Panc1 (cell line): ENCODE data around the gene ADAMTS4. TPM values are rescaled to one million over a fixed set of nuclear protein-coding genes. Genes with fewer than 3 reads are reported as not detected.

Source experiments
- ATAC-seq: fragments of 200-7000 bp; cut with Tn5 transposase; 2 replicates; pipeline ENCODE4 v1.9.1; 2020; ENCODE audit warnings: mild to moderate bottlenecking, moderate library complexity
- BruUV-seq: library from RNA; stranded (reverse); fragments of 400-500 nt; replicated peaks from 2 replicates; lab custom pipeline; 2021; lab: Mats Ljungman, UMichigan
- CTCF ChIA-PET: fragments of 300-600 bp; sonication (Branson Sonifier 250); formaldehyde crosslinking; loops from one replicate; lab custom pipeline; 2022; ENCODE audit warnings: antibody characterized with exemption; lab: Charles Lee
- POLR2A ChIA-PET: fragments of 300-600 bp; sonication (Branson Sonifier 250); formaldehyde crosslinking; loops from one replicate; lab custom pipeline; 2022; ENCODE audit warnings: antibody characterized with exemption; lab: Charles Lee
- DNase-seq: peaks from one replicate; pipeline ENCODE4 v3.0.0-alpha.2; 2010; ENCODE audit warnings: low read depth, low spot score
- H3K27ac ChIP-seq: 2 replicates; pipeline ENCODE4 v1.5.1; 2011; ENCODE audit warnings: mild to moderate bottlenecking, low read length, inconsistent platforms
- H3K27me3 ChIP-seq: fragments of 200-500 bp; sonication (Bioruptor generic); 2 replicates; pipeline ENCODE4 v1.6.0; 2014; ENCODE audit warnings: low read length, inconsistent platforms; ENCODE audit not compliant: control insufficient read depth, insufficient read depth
- H3K36me3 ChIP-seq: fragments of 200-500 bp; sonication (Bioruptor generic); 2 replicates; pipeline ENCODE4 v1.5.1; 2014; ENCODE audit warnings: inconsistent platforms, mild to moderate bottlenecking, low read length, moderate library complexity; ENCODE audit not compliant: control insufficient read depth, insufficient read depth
- H3K4me1 ChIP-seq: 2 replicates; pipeline ENCODE4 v1.5.1; 2011; ENCODE audit warnings: inconsistent platforms, mild to moderate bottlenecking, low read length, moderate library complexity; ENCODE audit not compliant: control insufficient read depth, insufficient read depth
- H3K4me3 ChIP-seq, 2 experiments: 2 replicates each; pipeline ENCODE4 v1.5.1; 2011 to 2012; ENCODE audit warnings: low read depth in 2 of 2, low read length in 2 of 2, mild to moderate bottlenecking in 2 of 2, inconsistent platforms in 1 of 2, moderate library complexity in 1 of 2
- H3K9me3 ChIP-seq: fragments of 200-500 bp; sonication (Bioruptor generic); 2 replicates; pipeline ENCODE4 v1.5.1; 2014; ENCODE audit warnings: low read depth, mild to moderate bottlenecking, inconsistent platforms, low read length, moderate library complexity; ENCODE audit not compliant: control insufficient read depth, insufficient read depth
- CTCF ChIP-seq: fragments of 450-650 bp; IDR thresholded peaks from 2 replicates; pipeline ENCODE4 v1.5.1; 2017; ENCODE audit warnings: mild to moderate bottlenecking
- POLR2AphosphoS5 ChIP-seq: IDR thresholded peaks from 2 replicates; pipeline ENCODE4 v1.6.1; 2012; ENCODE audit warnings: mild to moderate bottlenecking, low read depth, low read length, moderate library complexity
- SIN3A ChIP-seq: IDR thresholded peaks from 2 replicates; pipeline ENCODE4 v1.6.1; 2012; ENCODE audit warnings: low read depth, mild to moderate bottlenecking, low read length, moderate library complexity, borderline replicate concordance; ENCODE audit not compliant: insufficient read depth
- TCF7L2 ChIP-seq: IDR thresholded peaks from 2 replicates; pipeline ENCODE4 v1.6.1; 2011; ENCODE audit warnings: mild to moderate bottlenecking, low read depth, low read length, inconsistent platforms
- in situ Hi-C: cut with HindIII; loops from 2 replicates; pipeline ENCODE4 v1.10.0; 2016; ENCODE audit warnings: low sequenced_read_pairs, low pct_unique_long_range_greater_than_20kb
- intact Hi-C: fragments of 100-400 bp; cut with micrococcal nuclease; formaldehyde crosslinking; loops from one replicate; pipeline ENCODE4 v1.10.0; 2022; ENCODE audit not compliant: unreplicated experiment
- total RNA-seq: library from RNA; stranded (reverse); gene quantifications from one replicate; pipeline ENCODE4 v1.2.1, GENCODE V29; 2021; ENCODE audit not compliant: unreplicated experiment
- TF ChIP-seq, protein P1 (sequence below), 2 experiments: IDR thresholded peaks; 2 replicates each; pipeline ENCODE4 v1.6.1; 2011 to 2012; ENCODE audit warnings: low read depth in 2 of 2, control low read depth in 1 of 2, low read length in 1 of 2, mild to moderate bottlenecking in 1 of 2, moderate library complexity in 1 of 2; ENCODE audit not compliant: insufficient read depth in 1 of 2

The ADAMTS4 gene
- total RNA-seq, 1 experiment from 2014 or later: 0.26 TPM

- intact Hi-C loops: no loop called here
- no peaks in the 10 kb centered on the region; the same call in 1 of the 2 replicates for H3K36me3 ChIP-seq
- DNase-seq: no peak
- ChIA-PET POLR2A (no interaction called here), CTCF (no interaction called here)
- no peaks in the 10 kb centered on the region for H3K9me3 ChIP-seq
- H3K4me1 ChIP-seq: peaks cover 38% of the 10 kb centered on the region
- ATAC-seq: no peak
- no TSS peak for BruUV-seq
- peak overlapping the region; percentile 31; the same call in 1 of the 2 replicates for H3K27ac ChIP-seq
- no peaks in the 10 kb centered on the region for H3K27me3 ChIP-seq
- in situ Hi-C loops: no loop called here
- peak overlapping the region in 1 of 2 experiments; percentile 14; a peak in 1 of 4 replicates for H3K4me3 ChIP-seq
- TF ChIP-seq TCF7L2 (no peak), SIN3A (no peak), POLR2AphosphoS5 (no peak), CTCF (no peak)
- TF ChIP-seq, protein P1, sequence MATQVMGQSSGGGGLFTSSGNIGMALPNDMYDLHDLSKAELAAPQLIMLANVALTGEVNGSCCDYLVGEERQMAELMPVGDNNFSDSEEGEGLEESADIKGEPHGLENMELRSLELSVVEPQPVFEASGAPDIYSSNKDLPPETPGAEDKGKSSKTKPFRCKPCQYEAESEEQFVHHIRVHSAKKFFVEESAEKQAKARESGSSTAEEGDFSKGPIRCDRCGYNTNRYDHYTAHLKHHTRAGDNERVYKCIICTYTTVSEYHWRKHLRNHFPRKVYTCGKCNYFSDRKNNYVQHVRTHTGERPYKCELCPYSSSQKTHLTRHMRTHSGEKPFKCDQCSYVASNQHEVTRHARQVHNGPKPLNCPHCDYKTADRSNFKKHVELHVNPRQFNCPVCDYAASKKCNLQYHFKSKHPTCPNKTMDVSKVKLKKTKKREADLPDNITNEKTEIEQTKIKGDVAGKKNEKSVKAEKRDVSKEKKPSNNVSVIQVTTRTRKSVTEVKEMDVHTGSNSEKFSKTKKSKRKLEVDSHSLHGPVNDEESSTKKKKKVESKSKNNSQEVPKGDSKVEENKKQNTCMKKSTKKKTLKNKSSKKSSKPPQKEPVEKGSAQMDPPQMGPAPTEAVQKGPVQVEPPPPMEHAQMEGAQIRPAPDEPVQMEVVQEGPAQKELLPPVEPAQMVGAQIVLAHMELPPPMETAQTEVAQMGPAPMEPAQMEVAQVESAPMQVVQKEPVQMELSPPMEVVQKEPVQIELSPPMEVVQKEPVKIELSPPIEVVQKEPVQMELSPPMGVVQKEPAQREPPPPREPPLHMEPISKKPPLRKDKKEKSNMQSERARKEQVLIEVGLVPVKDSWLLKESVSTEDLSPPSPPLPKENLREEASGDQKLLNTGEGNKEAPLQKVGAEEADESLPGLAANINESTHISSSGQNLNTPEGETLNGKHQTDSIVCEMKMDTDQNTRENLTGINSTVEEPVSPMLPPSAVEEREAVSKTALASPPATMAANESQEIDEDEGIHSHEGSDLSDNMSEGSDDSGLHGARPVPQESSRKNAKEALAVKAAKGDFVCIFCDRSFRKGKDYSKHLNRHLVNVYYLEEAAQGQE (IDR thresholded peaks at IDR 0.05; ENCODE audit: insufficient read depth in 1 of 2, low read depth in 2 of 2, low read length in 1 of 2): no peak
Observed at GRCh38 chr1:161198194-161198896, 509 bp downstream of the ADAMTS4 start.

DNA sequence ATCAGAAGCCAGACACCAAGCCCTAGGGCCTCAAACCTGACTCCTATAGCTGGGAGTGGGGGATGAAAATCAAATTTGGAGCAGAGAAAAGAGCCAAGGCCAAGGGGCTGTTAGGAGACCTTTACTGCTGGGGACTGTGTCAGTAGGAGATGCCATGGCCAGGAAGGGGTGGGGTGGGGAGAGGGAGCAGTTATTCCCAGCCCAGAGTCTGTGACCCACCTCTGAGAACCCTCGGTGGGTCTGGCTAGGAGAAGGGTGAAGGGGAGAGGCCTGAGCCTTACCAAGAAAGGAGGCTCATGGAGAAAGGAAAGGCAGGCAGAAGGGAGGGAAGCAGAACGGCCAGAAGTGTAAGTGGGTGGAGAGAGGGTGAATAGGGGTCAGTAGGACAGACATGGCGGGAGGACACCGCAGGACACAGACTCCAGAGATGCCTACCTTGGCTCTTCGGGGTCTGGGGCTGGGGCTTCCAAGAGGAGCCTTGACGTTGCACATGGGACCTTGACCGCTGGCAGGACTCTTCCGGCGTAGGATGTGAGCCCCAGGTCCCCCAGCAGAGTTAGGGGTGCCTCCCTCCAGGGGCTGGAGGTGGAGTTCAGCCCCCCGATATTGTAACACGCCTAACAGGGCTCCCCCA is 1.2 kb downstream of the ADAMTS4 start:
- ChIA-PET CTCF (no interaction called here), POLR2A (no interaction called here)
- DNase-seq (no peak), ATAC-seq (no peak)
- H3K36me3 ChIP-seq: no peaks in the 10 kb centered on the region; the same call in 1 of the 2 replicates
- H3K4me3 ChIP-seq: peak overlapping the region in 1 of 2 experiments; percentile 14; a peak in 1 of 4 replicates
- TF ChIP-seq SIN3A (no peak), TCF7L2 (no peak)
- in situ Hi-C loops (no loop called here), intact Hi-C loops (no loop called here)
- no peaks in the 10 kb centered on the region for H3K9me3 ChIP-seq
- BruUV-seq: no TSS peak
- H3K27ac ChIP-seq: no peak overlapping the region
- peaks cover 38% of the 10 kb centered on the region for H3K4me1 ChIP-seq
- H3K27me3 ChIP-seq: no peaks in the 10 kb centered on the region
